Amniotic epithelial cell (primary cell): Measurements from ENCODE around the gene PRKG2.
"Not testable (repeated sequence)": the region's sequence is repeated elsewhere in the genome, so short reads cannot be mapped to it uniquely, and the experiment has no call there.

Source experiments
- DNase-seq: peaks from one replicate; pipeline ENCODE4 v3.0.0-alpha.2; 2010; ENCODE audit warnings: low read depth

Gene PRKG2

DNA sequence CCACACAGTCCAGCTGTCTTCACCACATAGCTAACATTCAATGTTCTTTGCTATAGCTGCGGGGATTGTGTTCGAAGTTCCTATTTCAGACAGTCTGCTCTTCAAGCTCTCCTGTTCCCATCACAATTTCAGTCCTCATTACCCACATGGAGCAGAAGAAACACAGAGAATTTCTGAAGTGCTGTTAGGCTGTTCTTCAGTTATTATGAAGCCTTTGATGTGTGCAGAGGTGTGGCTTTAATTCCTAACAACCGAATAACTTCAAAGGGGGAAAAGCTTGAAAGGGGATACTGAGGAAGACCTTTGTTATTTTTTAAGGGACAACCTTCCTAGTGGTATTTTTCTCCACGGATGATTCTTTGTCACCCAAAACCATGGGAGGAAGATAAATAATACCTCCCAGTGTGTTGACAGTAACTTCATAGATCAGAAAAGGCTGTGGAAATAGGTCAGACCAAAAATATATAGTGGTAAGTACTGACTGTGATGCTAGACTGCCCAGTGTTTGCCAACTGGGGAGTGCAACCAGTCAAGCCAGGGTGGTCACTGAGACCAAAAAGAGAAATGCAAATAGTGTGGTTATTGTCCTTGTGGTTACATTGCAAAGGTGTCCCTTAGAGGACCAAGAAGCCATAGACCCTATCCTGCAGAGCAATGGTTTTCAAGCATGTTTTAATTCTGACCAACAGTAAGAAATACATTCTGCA lies 52.1 kb downstream of the PRKG2 start:
- no peak for DNase-seq

DNA sequence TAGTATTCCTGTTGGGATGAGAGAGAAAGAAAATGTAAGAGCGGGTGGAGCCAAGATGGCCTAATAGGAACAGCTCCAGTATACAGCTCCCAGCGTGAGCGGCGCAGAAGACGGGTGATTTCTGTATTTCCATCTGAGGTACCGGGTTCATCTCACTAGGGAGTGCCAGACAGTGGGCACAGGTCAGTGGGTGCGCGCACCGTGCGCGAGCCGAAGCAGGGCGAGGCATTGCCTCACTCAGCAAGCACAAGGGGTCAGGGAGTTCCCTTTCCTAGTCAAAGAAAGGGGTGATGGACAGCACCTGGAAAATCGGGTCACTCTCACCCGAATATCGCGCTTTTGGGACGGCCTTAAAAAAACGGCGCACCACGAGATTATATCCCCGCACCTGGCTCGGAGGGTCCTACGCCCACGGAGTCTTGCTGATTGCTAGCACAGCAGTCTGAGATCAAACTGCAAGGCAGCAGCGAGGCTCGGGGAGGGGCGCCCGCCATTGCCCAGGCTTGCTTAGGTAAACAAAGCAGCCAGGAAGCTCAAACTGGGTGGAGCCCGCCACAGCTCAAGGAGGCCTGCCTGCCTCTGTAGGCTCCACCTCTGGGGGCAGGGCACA lies 61.2 kb downstream of the PRKG2 start:
- not testable (repeated sequence) for DNase-seq

DNA sequence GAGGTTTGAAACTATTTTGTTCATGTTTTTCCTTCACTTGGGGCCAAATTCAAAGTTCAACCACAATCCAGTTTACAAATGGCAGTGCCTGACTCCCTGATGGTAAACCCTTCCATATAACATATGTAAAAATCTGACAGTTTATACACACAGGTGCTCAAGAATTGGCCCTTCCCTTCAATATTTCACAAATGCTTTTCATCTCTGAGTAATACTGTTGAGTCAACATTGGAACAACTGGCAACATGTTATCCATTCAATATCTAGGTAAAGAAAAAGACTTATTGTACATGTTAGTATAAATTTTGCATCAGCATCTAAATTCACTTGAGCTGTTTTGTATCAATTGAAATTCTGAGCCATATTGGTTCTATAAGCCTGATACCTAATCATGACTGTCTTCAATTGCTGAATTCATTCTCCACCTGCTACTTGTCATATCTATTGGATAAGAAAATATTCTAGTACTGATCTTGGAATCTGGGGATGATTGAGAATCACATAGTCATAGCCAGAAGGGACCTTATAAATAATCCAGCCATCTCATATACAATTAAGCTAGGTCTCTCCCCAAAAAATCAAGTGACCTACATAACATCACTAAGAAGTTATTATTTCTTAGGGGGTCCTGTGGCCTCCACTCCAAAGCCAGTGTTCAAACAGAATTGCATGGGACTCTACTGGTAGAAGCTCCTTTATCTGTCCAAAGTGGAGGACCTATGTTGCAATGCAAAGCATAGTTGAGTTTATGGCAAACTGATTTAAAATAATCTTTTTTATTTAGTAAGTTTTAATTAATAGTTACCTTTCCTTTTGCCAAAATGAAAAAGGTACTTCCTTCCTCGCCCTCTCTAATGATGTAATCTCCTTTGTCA lies 61.9 kb downstream of the PRKG2 start:
- DNase-seq, result no peak

DNA sequence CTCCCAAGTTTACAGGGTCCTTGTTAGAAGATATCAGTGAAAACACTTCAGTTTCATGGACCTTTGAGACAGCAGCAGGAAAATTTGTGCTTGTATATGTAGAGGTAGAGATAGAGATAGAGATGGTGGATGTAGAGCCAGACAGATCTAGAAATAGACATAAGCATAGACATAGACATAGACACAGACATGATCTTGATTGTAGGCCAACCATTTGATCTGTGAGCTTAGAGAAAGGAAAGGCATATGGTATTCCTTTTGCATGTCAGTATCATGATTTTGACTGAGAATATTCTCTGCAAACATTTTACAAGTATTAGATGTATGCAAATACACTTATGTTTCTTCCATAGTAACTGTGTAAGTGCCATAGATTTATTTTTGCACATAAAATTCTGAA lies 65.0 kb downstream of the PRKG2 start:
- no peak for DNase-seq

DNA sequence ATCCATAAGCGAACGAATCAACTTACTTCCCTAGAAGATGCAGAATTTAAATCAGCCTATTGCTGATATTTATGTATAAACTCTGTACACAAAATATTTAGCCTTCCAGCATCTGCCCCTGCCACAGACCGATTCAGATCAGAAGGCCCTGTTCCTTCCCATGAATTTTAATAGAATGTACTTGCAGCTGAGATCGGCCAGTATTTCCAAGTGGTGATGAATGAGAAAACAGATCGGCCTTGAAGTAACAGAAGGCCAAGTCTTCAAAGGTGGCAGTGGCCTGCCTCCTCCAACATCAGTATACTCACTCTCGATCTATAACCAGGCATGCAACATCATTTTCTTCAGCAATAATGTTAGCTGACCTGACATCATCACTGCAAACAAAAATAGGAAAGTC lies 66.4 kb downstream of the PRKG2 start:
- no peak for DNase-seq

DNA sequence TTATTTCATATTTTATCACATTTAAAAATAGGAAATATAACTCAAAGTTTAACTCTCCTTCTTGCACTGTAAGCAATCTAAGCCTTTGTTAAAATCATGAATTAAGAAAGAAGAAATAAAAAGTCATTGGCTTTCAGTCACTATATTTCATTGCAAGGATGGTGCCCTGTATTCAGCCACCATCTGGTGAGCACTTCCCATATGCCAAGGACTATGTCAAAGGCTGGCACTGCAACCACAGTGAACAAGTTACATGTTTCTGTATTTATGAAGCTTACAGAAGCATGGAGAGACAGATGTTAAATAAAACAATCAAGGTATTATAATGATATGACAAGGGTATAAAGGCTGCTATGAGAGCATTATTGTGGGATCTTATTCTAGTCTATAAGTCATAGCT lies 68.6 kb downstream of the PRKG2 start:
- DNase-seq, result no peak

DNA sequence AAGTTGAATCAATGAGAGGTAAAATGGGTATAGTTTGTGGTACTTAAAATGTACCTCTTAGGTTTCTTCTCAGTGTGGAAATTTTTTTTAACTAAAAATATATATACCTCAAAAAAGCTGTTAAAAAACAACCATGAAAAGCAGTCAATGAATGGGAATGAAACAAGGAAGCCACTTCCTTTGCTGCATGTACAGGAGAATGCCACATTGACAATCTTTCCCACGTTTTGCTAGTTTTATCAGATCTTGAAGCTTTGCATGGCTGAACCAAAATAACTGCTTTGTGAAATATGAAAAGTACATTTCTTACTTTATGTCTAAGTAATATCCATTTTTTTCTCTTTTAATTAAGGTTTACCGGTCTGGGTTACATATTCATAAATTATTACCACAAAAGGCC lies 71.8 kb downstream of the PRKG2 start:
- no peak for DNase-seq

DNA sequence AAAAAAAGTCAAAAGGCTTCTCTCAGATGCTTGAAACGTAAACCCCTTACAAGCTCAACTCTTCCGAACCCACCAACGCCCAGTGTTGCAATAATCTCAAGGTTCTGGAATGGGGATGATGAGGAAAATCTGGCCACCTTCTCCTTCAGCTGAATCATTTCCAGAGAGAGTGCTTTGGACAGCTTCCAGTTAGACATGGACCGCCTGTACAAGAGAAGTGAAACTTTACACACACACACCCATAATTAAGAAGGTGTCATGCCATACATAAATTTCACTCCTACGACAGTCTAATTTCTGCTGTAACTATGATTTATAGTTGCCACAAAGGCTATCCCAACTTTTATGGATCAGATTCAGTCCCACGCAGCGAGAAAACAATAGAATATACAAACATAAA lies 72.3 kb downstream of the PRKG2 start:
- DNase-seq, result no peak

DNA sequence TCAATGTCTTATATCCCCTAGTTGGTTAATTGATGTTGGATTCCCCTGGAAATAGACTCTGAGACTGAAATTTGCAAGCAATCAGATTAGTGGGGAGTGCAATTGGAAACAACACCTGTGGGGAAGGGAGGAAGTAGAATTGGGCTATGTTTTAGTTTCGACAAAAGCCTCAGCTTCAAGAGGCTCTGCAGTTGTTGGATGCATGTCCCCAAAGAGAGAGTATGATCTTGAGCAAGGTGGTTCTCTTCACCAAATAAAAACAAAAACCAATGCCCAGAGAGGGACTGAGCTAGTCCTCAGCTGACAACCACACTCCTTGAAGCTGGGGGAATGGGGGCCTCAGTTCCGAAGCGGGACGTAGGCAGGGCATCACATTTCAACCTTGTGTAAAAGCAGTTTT lies 77.1 kb downstream of the PRKG2 start:
- no peak for DNase-seq

DNA sequence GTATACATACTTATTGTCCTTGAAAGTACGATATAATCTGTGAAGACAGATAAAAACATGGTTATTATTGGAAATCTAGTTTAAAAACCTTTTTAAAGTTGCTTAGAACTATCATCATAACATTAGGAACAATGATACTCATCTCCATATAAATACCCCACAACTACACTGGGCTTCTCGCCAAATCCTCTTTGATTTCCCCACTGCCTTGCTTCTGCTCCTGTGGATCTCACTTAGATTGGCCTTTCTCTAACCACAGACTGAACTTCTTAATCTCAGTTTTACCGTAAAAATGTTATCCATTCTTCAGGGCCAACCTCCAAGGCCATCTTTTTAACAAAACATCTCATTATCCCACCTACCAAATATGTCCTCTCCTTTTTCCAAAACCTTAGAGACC lies 77.6 kb downstream of the PRKG2 start:
- DNase-seq, result no peak

DNA sequence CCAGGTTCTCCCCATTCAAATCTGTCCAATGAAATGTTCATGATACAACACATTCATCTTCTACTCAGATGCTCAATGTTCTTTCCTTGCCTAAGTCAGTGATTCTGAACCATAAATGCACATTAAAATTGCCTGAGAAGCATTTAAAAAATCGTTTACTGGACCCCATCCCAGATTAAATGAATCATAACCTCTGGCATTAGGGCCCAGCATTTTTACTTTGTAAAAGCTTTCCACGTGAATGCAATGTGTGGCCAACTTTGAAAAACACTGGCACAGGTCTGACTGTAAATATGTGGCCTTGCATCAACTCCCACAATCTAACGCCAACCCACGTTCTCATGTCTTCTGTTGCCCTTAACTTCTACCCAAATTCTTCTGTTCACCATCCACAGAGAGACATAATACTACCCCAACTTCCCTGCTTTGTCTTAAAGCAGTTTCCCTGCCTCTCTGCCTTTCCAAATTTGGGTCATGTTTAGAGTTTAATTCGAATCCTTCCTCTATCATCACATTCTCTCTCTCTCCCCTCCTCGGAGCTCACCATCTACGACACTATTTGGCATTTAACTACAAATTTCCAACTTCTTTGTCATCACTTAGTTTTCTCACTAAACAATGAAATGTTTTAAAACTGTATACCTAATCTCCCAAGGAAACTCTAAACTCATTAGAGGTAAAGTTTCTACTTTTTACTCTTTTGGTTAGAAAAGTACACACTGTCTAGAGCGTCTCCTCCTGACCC lies 78.7 kb downstream of the PRKG2 start:
- DNase-seq, result no peak

DNA sequence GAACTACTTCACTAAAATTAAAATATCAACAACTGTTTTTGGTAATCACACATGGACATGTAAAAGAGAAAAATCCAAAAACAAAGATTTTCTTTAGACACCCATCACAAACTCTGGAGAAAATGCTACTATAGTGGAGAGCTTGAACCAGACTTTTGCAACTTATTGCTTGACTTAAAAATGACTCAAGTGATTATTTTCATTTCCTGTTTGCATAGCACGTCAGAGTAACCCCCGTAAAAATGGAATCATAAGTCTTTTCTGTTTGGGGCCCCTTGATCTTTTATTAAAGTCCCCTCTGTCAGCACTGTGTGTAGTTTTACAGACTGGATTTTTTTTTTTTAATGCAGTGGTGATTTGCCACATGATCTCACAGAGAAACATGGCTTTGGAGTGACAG lies 79.5 kb downstream of the PRKG2 start:
- DNase-seq, result no peak

DNA sequence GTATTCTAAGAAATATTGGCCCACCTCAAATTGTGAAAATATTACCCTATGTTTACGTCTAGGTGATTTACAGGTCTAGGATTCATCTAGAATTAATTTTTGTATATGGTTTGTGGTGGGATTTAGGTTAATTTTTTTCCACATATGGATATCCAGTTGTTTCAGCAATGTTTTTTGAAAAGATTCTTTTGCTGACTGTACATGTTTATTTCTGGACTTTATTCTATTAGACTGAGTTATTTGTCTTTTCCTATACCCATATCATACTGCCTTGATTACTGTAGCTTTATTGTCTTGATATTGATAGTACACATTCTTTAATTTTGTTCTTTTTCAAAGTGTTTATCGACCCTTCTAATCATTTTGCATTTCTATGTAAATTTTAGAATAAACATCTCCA lies 83.5 kb downstream of the PRKG2 start:
- no peak for DNase-seq

DNA sequence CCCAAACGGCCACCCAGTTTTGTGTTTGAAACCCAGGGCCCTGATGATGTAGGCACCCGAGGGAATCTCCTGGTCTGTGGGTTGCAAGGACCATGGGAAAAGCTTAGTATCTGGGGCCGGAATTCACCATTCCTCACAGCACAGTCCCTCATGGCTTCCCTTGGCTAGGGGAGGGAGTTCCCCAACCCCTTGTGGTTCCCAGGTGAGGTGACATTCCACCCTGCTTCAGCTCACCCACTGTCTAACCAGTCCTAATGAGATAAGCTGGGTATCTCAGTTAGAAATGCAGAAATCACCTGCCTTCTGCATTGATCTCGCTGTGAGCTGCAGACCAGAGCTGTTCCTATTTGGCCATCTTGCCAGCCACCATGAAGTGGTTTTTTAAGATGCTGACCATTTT lies 84.0 kb downstream of the PRKG2 start:
- no peak for DNase-seq

DNA sequence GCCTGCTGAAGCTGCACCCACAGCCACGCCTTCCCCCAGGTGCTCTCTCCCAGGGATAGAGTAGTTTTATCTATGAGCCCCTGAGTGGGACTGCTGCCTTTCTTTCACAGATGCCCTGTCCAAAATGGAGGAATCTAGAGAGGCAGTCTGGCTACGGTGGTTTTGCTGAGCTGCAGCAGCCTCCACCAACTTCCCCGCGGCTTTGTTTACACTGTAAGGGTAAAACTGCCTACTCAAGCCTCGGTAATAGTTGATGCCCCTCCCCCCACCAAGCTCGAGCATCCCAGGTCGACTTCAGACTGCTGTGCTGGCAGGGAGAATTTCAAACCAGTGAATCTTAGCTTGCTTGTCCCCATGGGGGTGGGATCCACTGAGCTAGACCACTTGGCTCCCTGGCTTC lies 84.5 kb downstream of the PRKG2 start:
- DNase-seq, result no peak

DNA sequence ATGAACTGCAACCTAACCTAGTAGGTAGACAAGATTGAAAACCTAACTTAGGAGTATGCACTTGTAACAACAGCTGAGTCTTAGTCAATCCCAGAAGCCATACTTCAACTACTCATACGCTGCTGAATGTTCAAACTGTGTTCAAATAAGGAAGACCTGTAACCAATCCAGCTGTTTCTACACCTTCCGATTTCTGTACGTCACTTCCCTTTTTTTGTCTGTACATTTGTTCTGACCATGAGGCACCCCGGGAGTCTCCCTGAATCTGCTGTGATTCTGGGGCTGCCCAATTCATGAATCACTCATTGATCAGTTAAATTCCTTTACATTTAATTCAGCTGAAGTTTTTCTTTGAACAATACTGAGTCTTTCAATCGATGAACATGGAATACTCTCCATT lies 95.0 kb downstream of the PRKG2 start:
- no peak for DNase-seq

DNA sequence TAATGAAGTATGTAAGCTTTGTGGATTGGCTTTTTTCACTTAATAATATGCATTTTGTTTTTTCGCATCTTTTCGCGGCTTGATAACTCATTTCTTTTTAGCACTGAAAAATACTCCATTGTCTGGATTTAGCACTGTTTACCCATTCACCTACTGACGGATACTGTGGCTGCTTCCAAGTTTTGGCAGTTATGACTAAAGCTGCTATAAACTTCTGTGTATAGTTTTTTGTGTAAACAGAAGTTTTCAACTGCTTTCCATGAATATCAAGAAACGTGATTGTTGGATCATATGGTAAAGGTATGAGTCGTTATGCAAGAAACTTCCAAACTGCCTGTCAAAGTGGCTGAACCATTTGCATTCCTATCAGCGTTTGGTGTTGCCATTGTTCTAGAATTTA lies 96.9 kb downstream of the PRKG2 start:
- no peak for DNase-seq

DNA sequence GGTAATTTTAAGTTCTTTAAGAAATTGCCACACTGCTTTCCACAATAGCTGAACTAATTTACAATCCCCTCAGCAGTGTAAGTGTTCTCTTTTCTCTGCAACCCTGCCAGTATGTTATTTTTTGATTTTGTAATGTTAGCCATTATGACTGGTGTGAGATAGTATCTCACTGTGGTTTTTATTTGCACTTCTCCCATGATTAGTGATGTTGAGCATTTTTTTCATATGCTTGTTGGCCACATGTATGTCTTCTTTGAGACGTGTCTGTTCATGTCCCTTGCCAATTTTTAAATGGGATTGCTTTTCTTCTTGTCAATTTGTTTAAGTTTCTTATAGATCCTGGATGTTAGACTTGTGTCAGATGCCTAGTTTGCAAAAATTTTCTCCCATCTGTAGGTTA lies 98.5 kb downstream of the PRKG2 start:
- DNase-seq, result no peak

DNA sequence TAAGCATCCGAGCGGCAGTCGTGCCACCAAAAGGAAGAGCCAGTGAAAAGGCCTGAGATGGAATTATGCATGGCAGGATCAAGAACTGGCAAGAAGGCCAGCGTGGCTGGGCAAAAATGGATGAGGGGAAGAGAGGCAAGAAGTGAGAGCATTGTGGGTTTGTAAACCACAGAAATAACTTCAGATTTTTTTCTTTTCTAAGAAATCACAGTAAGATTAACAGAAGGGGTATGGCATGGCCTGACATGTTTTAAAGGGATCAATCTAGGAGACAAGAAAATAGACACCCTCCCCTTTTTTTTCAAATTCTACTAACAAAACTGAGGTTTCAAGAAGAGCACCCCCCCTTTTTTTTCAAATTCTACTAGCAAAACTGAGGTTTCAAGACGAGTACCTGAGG lies 102.0 kb downstream of the PRKG2 start:
- no peak for DNase-seq

DNA sequence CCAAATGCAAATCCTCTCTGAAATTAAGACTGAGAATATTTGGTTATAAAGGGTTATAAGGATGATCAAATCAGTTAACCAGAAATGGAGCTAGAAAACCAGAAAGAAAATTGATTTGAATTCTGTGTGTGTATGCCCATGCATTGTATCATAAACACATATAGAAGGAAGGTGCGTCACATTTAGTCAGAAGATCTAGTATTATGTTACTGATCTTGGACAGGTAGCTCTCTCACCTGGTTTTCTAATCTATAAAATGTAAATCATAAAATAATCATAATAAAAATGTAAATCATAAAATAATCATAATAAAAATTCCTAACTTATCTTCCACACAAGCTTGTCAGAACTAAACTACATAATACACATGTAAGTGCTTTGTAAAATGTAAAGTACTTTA lies 105.7 kb downstream of the PRKG2 start:
- DNase-seq, result no peak

DNA sequence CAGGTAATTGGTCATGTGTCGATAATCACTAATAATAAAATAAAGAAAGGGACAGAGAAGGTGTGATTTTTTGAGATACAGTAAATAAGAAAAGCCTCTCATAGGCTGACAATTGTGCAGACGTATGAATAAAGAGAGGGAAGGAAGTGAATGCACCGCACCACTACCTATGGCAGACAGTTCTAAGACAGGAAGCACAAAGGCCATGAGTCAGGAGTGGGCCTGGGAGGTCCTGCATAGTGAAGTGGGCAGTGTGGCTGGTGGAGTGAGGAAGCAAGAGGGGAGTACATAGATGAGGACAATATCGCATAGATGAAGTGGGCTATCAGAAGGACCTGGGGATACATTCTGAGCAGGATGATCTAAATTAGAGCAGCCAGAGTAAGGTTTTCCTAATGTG lies 108.9 kb downstream of the PRKG2 start:
- no peak for DNase-seq

DNA sequence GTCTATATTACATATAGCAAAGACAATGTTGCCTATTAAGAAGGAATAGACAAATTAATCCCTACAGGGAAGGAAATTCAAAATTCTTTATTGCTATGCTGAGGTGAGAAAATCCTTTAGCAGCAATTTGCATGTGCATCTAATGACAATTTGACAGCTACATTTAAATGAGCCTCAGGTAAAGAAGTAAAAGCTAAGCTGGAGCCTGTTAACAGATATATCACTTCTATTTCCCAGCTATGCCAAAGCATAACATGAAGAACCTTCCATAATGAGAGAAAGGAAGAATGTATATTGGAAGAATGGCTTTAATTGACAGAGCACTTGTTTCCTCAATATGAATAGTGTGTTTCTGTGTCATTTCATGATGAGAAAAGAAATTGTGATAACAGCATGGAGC lies 112.9 kb downstream of the PRKG2 start:
- no peak for DNase-seq

DNA sequence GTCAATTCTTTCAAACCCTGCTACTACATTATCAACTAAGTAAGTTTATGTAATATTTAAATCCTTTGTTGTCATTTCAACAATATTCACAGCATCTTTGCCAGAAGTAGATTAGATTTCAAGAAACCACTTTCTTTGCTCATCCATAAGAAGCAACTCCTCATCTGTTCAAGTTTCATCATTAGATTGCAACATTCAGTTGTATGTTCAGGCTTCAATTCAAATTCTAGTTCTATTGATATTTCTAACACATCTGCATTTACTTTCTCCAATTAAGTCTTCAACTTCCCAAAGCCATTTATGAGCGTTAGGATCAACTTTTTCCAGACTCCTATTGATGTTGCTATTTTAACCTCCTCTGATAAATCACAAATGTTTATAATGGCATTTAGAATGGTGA lies 118.5 kb downstream of the PRKG2 start:
- DNase-seq, result no peak
